Raji (cell line): ENCODE results near the gene ZNF714.

ENCODE experiments used
- POLR2A ChIP-seq: IDR thresholded peaks from 2 replicates; pipeline ENCODE4 v1.6.1; 2011; ENCODE audit warnings: low read depth, low read length, control low read depth; ENCODE audit not compliant: insufficient read depth

Gene ZNF714

DNA sequence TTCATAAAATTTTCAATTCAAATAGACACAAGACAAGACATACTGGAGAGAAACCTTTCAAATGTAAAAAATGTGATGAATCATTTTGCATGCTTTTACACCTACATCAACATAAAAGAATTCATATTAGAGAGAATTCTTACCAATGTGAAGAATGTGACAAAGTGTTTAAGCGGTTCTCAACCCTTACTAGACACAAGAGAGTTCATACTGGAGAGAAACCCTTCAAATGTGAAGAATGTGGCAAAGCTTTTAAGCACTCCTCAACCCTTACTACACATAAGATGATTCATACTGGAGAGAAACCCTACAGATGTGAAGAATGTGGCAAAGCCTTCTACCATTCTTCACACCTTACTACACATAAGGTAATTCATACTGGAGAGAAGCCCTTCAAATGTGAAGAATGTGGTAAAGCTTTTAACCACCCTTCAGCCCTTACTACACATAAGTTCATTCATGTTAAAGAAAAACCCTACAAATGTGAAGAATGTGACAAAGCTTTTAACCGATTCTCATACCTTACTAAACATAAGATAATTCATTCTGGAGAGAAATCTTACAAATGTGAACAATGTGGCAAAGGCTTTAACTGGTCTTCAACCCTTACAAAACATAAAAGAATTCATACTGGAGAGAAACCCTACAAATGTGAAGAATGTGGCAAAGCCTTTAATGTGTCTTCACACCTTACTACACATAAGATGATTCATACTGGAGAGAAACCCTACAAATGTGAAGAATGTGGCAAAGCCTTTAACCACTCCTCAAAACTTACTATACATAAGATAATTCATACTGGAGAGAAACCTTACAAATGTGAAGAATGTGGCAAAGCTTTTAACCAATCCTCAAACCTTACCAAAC is 35.3 kb downstream of the ZNF714 start:
- no peak for TF ChIP-seq POLR2A

GRCh38 chr19:21126078-21126477 is 44.1 kb downstream of the ZNF714 start:
- TF ChIP-seq POLR2A, result no peak

DNA sequence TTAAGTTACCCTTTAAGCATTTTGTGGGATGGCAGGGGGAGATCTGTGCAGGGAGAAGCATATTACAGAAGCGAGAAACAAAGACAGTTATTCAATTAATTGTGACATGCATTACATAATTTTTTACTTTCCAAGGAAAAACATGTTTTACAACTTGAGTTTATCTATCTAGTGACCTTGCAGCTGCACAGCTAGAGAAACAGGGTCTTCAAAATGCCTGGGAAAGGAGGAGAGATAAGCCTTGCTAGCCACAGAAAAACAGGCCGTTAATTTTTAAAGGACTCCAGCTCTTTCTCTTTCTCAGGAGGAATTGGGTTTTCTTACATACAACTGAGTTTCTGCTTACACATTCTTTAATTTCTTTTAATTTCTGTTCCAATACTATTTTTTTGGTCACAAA is 45.0 kb downstream of the ZNF714 start:
- no peak for TF ChIP-seq POLR2A

- no peak for TF ChIP-seq POLR2A
Measured at GRCh38 chr19:21127898-21128297, 45.9 kb downstream of the ZNF714 start.

- no peak for TF ChIP-seq POLR2A
Measured at GRCh38 chr19:21128901-21129698, 47.1 kb downstream of the ZNF714 start.

- TF ChIP-seq POLR2A, result no peak
Measured at GRCh38 chr19:21130097-21130775, 48.2 kb downstream of the ZNF714 start.

DNA sequence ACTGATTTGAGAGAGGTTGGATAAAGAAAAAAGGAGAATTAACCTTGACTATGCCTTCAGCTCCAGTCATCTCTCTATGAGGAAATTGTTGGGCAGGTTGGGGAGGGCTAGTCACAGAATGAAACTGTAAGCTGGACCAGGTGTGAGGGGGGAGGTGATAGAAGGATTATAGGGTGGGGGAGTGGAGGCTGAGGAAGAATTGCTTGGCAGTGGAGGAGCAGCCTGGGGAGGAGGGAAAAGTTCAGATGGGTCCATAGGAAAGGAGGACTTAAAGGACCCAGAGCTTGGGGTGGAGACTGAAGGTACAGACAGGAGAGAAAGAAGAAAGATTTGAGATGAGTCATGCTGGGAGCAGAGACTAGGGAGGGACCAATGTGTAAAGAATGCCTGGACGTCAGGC is 51.6 kb downstream of the ZNF714 start:
- no peak for TF ChIP-seq POLR2A

GRCh38 chr19:21134934-21135366 is 52.9 kb downstream of the ZNF714 start:
- TF ChIP-seq POLR2A, result no peak

GRCh38 chr19:21135433-21135832 is 53.4 kb downstream of the ZNF714 start:
- TF ChIP-seq POLR2A, result no peak

- no peak for TF ChIP-seq POLR2A
Measured at GRCh38 chr19:21138130-21138529, 56.1 kb downstream of the ZNF714 start.

GRCh38 chr19:21141787-21142464 is 59.9 kb downstream of the ZNF714 start, which contains the start of gene ZNF431:
ZNF431 (plus strand) TSS chr19:21142040; CDS start chr19:21142184, 144 bp downstream.
- peak; percentile 81 for TF ChIP-seq POLR2A

DNA sequence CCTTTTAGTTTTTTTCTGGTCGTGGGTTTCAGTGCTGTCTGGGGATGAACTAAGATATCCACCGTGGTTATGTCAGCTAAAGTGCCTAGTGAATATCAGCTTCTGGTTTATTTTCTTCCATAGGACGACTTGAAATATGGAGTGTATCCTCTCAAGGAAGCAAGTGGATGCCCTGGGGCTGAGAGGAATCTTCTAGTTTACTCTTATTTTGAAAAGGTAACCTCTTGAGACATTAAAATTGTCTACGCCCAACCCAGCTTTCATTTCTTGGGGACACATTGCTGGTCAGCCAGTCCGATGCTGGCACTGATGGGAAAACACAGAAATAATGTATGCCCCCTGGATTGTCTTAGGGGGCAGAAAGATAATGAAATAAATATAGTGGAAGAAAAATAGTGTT is 61.4 kb downstream of the ZNF714 start:
- TF ChIP-seq POLR2A, result no peak

DNA sequence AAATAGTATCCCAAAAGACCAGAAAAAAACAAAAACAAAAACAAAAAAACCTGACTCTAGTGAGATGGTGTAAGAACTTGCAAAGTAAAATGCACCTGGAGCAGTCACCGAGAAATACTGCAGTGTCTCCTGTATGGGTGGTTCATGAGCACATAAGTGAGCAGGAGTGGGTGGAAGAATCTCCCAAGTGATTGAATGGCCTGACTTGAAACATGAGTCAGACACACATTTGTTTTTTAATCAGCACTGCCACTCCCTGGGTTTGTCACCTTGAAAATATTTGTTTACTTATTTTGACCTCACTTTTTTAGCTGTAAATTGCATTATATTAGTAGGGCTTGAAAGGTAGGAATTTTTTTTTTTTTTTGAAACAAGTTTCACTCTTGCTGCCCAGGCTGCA is 61.9 kb downstream of the ZNF714 start:
- no peak for TF ChIP-seq POLR2A

DNA sequence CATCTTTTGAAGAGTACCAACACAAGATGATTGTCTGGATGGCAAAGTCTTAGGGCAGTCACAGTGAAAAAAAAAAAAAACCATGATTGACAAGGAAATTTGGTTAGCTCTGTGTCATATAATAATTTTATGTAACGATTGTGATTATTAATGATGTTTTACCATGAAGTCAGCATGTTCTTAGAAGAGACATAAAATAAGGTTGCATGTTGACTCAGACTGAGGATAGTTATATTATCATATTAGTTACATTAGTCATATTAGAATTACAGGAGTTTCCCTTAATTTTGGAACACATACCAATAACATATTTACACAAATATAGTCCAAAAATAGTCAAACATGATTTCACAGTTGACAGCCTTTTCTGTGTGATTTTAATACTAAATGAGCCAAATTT is 65.5 kb downstream of the ZNF714 start:
- TF ChIP-seq POLR2A, result no peak

DNA sequence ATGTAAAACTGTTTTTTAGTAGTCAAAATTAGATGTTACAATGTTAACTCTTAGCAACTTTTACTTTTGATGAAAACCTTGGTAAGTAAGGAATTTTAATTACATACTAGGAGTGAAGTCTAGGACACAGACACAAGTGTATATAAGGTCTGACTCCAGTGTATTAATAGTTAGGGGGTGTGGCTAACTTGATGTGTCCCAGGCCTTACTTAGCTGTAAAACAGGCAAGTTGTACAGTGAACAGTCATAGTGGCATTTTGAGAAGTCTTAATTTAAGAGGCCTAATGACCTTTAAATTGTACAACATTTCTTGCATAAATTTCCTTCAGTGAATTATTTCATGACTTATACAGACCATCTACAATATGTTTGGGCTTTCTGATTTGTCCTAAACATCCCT is 66.7 kb downstream of the ZNF714 start:
- no peak for TF ChIP-seq POLR2A
